Glutamatergic neuron (in vitro differentiated cells): ENCODE data around the gene DDX19B. TPM values are rescaled to one million over a fixed set of nuclear protein-coding genes. Genes with fewer than 3 reads are reported as not detected.
A peak's percentile ranks its signal among the peaks of the same experiment; 100 is the strongest.
"Not testable (repeated sequence)": the region's sequence is repeated elsewhere in the genome, so short reads cannot be mapped to it uniquely, and the experiment has no call there.

ENCODE experiments used
- DNase-seq: peaks from one replicate; pipeline ENCODE4 v3.0.0; 2022
- H3K27ac Mint-ChIP-seq: one replicate; pipeline ENCODE4 v1.8.0; 2020; ENCODE audit warnings: mild to moderate bottlenecking, mixed read lengths, inconsistent platforms; ENCODE audit not compliant: unreplicated experiment
- H3K27me3 Mint-ChIP-seq: one replicate; pipeline ENCODE4 v1.8.0; 2020; ENCODE audit warnings: mild to moderate bottlenecking, moderate library complexity, mixed read lengths, inconsistent platforms; ENCODE audit not compliant: unreplicated experiment
- H3K36me3 Mint-ChIP-seq: one replicate; pipeline ENCODE4 v1.8.0; 2020; ENCODE audit warnings: mild to moderate bottlenecking, mixed read lengths, inconsistent platforms; ENCODE audit not compliant: unreplicated experiment
- H3K4me1 Mint-ChIP-seq: one replicate; pipeline ENCODE4 v1.8.0; 2020; ENCODE audit warnings: mild to moderate bottlenecking, low read depth, mixed read lengths, inconsistent platforms; ENCODE audit not compliant: unreplicated experiment
- H3K4me3 Mint-ChIP-seq: one replicate; pipeline ENCODE4 v1.8.0; 2020; ENCODE audit warnings: mild to moderate bottlenecking, mixed read lengths, inconsistent platforms; ENCODE audit not compliant: unreplicated experiment
- H3K9me3 Mint-ChIP-seq: one replicate; pipeline ENCODE4 v1.8.0; 2020; ENCODE audit warnings: mild to moderate bottlenecking, moderate library complexity, mixed read lengths, inconsistent platforms; ENCODE audit not compliant: unreplicated experiment
- total RNA-seq: library from RNA; stranded (reverse); fragmentation: NEBNext Ultra II Directional; extraction: Animal tissue kit (Norgen Biotek cat#: 25700); gene quantifications from one replicate; pipeline ENCODE4 v1.2.1, GENCODE V29; 2021; ENCODE audit not compliant: unreplicated experiment
- TF ChIP-seq, protein P1 (sequence below): fragments of 200-600 bp; sonication (generic); IDR thresholded peaks from one replicate; pipeline ENCODE4 v1.5.0; 2021; ENCODE audit not compliant: partially characterized antibody, unreplicated experiment

The DDX19B gene
- total RNA-seq, 1 donor from 2014 or later = 50.4 TPM

DNA sequence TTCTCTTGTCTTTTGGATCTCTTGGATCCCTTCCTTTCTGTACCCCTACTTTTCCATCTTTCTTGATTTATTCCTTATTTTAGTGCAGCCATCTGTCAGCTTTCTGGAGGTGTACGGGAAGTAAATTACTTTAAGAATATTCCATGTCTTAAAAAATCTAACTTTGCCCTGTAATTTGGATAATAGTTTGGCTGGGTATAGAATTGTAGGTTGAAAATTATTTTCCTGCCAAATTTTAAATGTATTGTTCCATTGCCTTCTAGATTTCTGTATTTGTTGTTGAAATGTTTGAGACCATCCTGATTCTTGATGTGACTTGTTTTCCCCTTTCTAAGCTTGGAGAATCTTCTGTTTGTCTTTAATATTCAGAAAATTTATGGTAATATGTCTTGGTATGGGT, 2.1 kb downstream of the DDX19B start:
- H3K27ac Mint-ChIP-seq = no peak overlapping the region
- TF ChIP-seq, protein P1, sequence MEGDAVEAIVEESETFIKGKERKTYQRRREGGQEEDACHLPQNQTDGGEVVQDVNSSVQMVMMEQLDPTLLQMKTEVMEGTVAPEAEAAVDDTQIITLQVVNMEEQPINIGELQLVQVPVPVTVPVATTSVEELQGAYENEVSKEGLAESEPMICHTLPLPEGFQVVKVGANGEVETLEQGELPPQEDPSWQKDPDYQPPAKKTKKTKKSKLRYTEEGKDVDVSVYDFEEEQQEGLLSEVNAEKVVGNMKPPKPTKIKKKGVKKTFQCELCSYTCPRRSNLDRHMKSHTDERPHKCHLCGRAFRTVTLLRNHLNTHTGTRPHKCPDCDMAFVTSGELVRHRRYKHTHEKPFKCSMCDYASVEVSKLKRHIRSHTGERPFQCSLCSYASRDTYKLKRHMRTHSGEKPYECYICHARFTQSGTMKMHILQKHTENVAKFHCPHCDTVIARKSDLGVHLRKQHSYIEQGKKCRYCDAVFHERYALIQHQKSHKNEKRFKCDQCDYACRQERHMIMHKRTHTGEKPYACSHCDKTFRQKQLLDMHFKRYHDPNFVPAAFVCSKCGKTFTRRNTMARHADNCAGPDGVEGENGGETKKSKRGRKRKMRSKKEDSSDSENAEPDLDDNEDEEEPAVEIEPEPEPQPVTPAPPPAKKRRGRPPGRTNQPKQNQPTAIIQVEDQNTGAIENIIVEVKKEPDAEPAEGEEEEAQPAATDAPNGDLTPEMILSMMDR = no peak
- peaks cover 4% of the 10 kb centered on the region for H3K4me1 Mint-ChIP-seq
- H3K27me3 Mint-ChIP-seq = no peaks in the 10 kb centered on the region
- H3K9me3 Mint-ChIP-seq = peaks cover 3% of the 10 kb centered on the region
- peak overlapping the region; percentile 78 for H3K4me3 Mint-ChIP-seq
- peaks cover 11% of the 10 kb centered on the region for H3K36me3 Mint-ChIP-seq
- DNase-seq = no peak

DNA sequence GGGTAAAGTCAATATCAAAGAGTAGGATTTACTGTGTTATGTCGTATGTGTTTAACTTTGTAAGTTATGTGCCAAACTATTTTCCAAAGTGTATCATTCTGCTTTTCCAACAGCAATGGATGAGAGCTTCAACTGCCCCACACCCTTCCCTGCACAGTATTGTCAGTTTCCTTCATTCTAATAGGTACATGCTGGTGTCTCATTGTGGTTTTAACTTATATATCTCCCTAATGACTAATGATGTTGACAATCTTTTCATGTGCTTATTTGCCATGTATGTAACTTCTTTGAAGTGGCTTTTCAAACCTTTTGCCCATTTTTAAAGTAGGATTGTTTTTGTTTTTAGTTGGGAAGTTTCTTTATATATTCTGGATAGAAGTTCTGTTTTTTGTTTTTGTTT, 3.8 kb downstream of the DDX19B start:
- no peak overlapping the region for H3K27ac Mint-ChIP-seq

DNA sequence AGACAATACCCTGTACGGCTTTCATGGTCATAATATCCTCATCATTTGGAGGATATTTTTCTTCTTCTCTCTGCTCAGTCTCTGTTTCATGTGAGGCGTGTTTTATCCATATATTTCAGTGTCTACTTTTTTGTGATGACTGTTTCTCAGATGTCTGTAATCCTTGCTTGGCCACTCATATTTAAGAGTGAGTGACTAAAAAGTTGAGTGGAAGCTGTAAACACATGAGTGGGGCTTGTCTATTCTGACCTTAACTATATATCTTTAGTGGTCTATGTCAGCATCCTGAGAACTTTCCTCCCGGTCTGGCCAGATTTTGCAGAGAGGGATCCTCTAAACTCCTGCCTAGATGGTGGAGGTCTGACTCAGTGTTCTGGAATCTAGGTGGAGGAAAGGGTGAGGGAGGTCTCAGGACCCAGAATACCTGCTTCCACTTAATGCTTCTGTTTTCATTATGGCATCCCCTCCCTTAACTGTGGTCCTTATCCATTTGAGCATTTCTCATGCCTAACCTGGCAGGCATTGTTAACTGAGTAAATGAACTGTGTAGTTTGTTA, 6.0 kb downstream of the DDX19B start:
- H3K9me3 Mint-ChIP-seq = no peaks in the 10 kb centered on the region
- peaks cover 11% of the 10 kb centered on the region for H3K36me3 Mint-ChIP-seq
- no peaks in the 10 kb centered on the region for H3K4me1 Mint-ChIP-seq
- H3K27me3 Mint-ChIP-seq = no peaks in the 10 kb centered on the region
- DNase-seq = no peak
- no peak overlapping the region for H3K27ac Mint-ChIP-seq
- H3K4me3 Mint-ChIP-seq = no peak overlapping the region
- TF ChIP-seq, protein P1 = no peak

More for the DNA sequence above, 3.8 kb downstream of the DDX19B start:
- H3K9me3 Mint-ChIP-seq = peaks cover 3% of the 10 kb centered on the region
- no peak for DNase-seq
- no peaks in the 10 kb centered on the region for H3K27me3 Mint-ChIP-seq
- H3K36me3 Mint-ChIP-seq = peaks cover 11% of the 10 kb centered on the region
- H3K4me1 Mint-ChIP-seq = peaks cover 4% of the 10 kb centered on the region
- no peak overlapping the region for H3K4me3 Mint-ChIP-seq
- TF ChIP-seq, protein P1 = no peak

DNA sequence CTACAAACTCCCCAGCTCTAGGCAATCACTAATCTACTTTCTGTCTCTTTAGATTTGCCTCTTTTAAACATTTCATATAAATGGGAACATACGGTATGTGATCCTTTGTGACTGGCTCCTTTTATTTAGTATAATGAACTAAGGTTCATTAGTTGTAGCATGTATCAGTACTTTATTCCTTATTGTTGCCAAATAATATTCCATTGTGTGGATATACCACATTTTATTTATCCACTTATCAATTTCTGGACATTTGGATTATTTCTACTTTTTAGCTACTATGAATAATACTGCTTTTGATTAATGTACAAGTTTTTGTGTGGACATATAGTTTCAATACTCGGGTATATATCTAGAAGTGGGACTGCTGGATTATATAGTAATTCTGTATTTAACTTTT, 7.9 kb downstream of the DDX19B start:
- Mint-ChIP-seq H3K36me3 (peaks cover 5% of the 10 kb centered on the region), H3K4me1 (no peaks in the 10 kb centered on the region), H3K9me3 (no peaks in the 10 kb centered on the region), H3K4me3 (no peak overlapping the region), H3K27ac (no peak overlapping the region), H3K27me3 (no peaks in the 10 kb centered on the region)
- no peak for DNase-seq
- TF ChIP-seq, protein P1 = no peak

DNA sequence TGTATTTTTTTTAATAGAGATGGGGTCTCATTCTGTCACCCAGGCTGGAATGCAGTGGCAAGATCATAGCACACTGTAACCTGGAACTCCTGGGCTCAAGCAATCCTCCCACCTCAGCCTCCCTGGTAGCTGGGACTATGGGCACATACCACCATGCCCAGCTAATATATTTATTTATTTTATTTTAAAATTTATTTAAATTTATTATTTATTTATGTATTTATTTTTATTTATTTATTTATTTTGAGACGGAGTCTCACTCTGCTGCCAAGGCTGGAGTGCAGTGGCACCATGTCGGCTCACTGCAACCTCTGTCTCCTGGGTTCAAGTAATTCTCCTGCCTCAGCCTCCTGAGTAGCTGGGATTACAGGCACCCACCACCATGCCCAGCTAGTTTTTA, 8.7 kb downstream of the DDX19B start:
- not testable (repeated sequence) for H3K36me3 Mint-ChIP-seq, H3K4me1 Mint-ChIP-seq, DNase-seq, H3K4me3 Mint-ChIP-seq, H3K27ac Mint-ChIP-seq, H3K9me3 Mint-ChIP-seq, H3K27me3 Mint-ChIP-seq
